ENCODE measurements around the gene ELOA. TPM values are rescaled to one million over a fixed set of nuclear protein-coding genes. Genes with fewer than 3 reads are reported as not detected.
A peak's percentile ranks its signal among the peaks of the same experiment; 100 is the strongest.

Gene ELOA
- total and polyA plus RNA-seq, 9 of the 15 experiments (the other 6 are each of a cell fraction or from before 2014, with no cell fraction given), result 31.9 to 98.6 (median 61.3) TPM

- TF ChIP-seq ZBTB17 (CRISPR knock-in tag; IDR thresholded peaks at IDR 0.05) (0 out of 2 replicates have a peak, but pooled peaks have one; percentile 1), MNT (conservative IDR thresholded peaks at IDR 0.05) (peak; percentile 91 to 93), MYBL2 (IDR thresholded peaks at IDR 0.05; ENCODE audit: low read depth) (no peak), MYBL2 (CRISPR knock-in tag; IDR thresholded peaks at IDR 0.05; ENCODE audit: borderline replicate concordance) (no peak), DIDO1 (tag; IDR thresholded peaks at IDR 0.05; ENCODE audit: low read depth) (no peak), GATAD2A (IDR thresholded peaks at IDR 0.05) (0 out of 2 replicates have a peak, but pooled peaks have one; percentile 48), JUND (IDR thresholded peaks at IDR 0.05; ENCODE audit: borderline replicate concordance, low read depth, low read length) (peak; percentile 79), JUND (tag; IDR thresholded peaks at IDR 0.05; ENCODE audit: borderline replicate concordance, low read depth, low read length) (no peak; the same call in 2 of the 3 replicates), KLF16 (IDR thresholded peaks at IDR 0.05) (peak; percentile 84), ZNF184 (CRISPR knock-in tag; IDR thresholded peaks at IDR 0.05) (no peak), ATF6 (CRISPR knock-in tag; IDR thresholded peaks at IDR 0.05) (no peak), SUPT5H (IDR thresholded peaks at IDR 0.05) (peak; percentile 82), PKNOX1 (IDR thresholded peaks at IDR 0.05) (peak; percentile 84), E2F8 (IDR thresholded peaks at IDR 0.05; ENCODE audit: low read depth, partially characterized antibody) (peak; percentile 72)
- TF ChIP-seq, protein P1, sequence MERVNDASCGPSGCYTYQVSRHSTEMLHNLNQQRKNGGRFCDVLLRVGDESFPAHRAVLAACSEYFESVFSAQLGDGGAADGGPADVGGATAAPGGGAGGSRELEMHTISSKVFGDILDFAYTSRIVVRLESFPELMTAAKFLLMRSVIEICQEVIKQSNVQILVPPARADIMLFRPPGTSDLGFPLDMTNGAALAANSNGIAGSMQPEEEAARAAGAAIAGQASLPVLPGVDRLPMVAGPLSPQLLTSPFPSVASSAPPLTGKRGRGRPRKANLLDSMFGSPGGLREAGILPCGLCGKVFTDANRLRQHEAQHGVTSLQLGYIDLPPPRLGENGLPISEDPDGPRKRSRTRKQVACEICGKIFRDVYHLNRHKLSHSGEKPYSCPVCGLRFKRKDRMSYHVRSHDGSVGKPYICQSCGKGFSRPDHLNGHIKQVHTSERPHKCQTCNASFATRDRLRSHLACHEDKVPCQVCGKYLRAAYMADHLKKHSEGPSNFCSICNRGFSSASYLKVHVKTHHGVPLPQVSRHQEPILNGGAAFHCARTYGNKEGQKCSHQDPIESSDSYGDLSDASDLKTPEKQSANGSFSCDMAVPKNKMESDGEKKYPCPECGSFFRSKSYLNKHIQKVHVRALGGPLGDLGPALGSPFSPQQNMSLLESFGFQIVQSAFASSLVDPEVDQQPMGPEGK (CRISPR knock-in tag; IDR thresholded peaks at IDR 0.05; ENCODE audit: borderline replicate concordance), result no peak
- TF ChIP-seq, protein P2, sequence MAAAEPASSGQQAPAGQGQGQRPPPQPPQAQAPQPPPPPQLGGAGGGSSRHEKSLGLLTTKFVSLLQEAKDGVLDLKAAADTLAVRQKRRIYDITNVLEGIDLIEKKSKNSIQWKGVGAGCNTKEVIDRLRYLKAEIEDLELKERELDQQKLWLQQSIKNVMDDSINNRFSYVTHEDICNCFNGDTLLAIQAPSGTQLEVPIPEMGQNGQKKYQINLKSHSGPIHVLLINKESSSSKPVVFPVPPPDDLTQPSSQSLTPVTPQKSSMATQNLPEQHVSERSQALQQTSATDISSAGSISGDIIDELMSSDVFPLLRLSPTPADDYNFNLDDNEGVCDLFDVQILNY (CRISPR knock-in tag; IDR thresholded peaks at IDR 0.05), result no peak
These were observed 57.4 kb downstream of the ELOA start, which contains the start of gene GALE (continued) for GRCh38 chr1:23800400-23801337.

Data from K562 (cell line).